Astrocyte of the spinal cord (primary cell): ENCODE results near the gene FXYD7.
"Not testable (repeated sequence)": the region's sequence is repeated elsewhere in the genome, so short reads cannot be mapped to it uniquely, and the experiment has no call there.

Experiments
- DNase-seq: peaks from one replicate; pipeline ENCODE4 v3.0.0; 2011; ENCODE audit warnings: low read depth, low spot score
- H3K4me3 ChIP-seq: 2 replicates; pipeline ENCODE4 v1.5.1; 2011; ENCODE audit warnings: low read depth, mild to moderate bottlenecking, low read length, moderate library complexity
- in situ Hi-C: cut with HindIII; loops from 2 replicates; pipeline ENCODE4 v1.10.0; 2017; ENCODE audit warnings: low sequenced_read_pairs
- TF ChIP-seq, protein P1 (sequence below): IDR thresholded peaks from 2 replicates; pipeline ENCODE4 v1.5.1; 2012; ENCODE audit warnings: low read depth, mild to moderate bottlenecking, low read length, inconsistent platforms

Gene FXYD7

DNA sequence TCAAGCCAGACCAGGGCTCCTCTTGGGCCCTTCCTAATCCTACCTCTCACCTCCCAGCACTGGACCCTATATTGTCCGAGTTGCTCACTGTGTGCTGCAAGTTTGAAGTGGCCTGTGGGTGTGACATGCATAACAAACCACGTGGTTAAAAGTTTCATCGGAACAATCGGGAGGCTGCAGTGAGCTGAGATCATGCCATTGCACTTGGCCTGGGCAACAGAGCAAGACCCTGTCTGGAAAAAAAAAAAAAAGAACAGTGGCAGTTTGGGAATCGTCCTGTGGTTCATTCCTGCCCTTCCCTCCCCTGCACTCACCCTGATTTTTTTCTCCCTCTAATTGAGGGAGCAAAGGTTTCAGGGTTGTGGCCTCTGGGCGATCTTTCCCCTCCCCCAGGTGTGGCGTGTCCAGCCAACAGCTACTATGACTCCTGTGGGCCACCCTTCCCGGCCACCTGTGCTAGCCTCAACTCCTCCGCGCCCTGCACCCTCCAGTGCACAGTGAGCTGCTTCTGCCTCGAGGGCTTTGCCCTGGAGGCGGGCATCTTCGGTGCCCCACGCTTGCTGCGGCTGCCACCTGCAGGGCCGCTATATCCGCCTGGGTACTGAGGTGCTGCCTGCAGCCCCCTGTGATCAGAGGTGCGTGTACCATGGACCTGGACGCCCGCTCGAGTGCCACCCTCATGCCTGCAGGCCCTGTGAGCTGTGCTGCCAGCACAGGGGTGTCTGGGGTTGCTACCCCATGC is 43.7 kb upstream of the FXYD7 start:
- no peak for DNase-seq
- no peak overlapping the region for H3K4me3 ChIP-seq
- in situ Hi-C loops, result no loop called here
- TF ChIP-seq, protein P1, sequence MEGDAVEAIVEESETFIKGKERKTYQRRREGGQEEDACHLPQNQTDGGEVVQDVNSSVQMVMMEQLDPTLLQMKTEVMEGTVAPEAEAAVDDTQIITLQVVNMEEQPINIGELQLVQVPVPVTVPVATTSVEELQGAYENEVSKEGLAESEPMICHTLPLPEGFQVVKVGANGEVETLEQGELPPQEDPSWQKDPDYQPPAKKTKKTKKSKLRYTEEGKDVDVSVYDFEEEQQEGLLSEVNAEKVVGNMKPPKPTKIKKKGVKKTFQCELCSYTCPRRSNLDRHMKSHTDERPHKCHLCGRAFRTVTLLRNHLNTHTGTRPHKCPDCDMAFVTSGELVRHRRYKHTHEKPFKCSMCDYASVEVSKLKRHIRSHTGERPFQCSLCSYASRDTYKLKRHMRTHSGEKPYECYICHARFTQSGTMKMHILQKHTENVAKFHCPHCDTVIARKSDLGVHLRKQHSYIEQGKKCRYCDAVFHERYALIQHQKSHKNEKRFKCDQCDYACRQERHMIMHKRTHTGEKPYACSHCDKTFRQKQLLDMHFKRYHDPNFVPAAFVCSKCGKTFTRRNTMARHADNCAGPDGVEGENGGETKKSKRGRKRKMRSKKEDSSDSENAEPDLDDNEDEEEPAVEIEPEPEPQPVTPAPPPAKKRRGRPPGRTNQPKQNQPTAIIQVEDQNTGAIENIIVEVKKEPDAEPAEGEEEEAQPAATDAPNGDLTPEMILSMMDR, result no peak

DNA sequence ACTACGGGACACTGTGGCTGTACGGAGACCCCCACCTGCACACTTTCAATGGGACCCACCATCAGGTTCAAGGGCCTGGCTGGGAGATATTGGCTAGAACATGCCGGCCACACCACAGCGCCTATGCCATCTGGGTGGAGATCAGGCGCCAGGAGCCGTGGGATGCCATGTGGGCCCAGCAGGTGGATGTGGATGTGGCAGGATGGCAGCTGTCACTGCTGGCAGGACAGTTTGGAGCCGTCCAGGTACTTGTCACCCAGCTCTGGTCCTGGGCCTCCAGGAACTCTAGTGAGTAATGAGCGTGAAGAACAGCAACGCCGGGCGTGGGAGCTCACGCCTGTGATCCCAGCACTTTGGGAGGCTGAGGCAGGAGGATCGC is 43.2 kb upstream of the FXYD7 start:
- TF ChIP-seq, protein P1, result no peak
- no peak overlapping the region for H3K4me3 ChIP-seq
- in situ Hi-C loops, result no loop called here
- DNase-seq, result no peak

DNA sequence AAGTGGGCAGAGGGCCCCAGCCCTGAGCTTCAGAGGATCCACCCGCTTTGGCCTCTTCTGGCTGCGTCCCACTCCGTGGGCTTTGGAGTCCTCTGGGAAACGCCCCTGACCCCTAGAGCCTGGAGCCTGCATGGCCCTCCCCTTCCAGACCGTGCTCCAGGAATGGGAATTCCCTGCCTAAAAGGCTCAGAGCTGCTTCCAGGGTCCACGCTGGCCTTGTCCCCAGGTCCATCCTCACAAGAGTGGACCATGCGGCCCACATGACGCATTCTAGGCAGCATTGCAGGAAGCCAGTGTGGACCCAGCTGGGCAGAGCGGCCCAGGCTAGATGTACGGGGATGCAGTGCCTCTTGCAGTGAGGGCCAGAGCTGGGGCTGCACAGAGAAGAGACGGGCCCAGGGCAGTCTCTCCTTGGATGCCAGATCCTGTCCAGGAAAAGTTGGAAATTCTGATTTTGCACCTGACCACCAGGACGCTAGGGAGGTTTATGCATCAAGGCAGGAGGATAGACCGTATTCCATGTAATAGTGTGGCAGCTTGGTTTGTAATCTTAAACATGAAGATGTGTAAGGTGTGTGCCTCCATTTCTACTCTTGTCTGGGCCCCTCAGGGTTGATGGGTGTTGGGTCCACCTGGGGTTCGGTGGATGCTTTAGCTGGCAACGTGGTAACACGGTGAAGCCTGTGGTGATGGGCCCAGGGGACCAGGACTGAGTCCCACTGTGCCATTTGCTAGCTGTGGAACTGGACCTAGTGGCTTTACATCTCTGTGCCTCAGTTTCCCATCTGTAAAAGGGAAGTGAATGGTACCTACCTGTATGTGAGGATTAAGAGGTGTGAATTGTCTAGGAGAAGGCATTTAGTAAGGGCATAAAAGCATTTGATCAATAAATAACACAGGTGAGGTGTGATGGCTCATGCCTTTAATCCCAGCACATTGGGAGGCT is 42.2 kb upstream of the FXYD7 start:
- TF ChIP-seq, protein P1, result no peak
- in situ Hi-C loops, result no loop called here
- H3K4me3 ChIP-seq, result no peak overlapping the region
- no peak for DNase-seq

DNA sequence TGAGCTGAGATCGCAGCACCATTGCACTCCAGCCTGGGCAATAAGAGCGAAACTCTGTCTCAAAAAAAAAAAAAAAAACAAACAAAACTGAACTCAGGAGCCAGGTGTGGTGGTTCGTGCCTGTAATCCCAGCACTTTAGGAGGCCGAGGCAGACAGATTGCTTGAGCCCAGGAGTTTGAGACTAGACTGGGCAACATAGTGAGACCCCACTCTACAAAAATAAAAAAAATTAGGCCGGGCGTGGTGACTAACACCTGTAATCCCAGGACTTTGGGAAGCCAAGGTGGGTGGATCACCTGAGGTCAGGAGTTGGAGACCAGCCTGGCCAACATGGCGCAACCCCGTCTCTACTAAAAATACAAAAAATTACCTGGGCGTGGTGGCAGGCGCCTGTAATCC is 41.1 kb upstream of the FXYD7 start:
- H3K4me3 ChIP-seq, DNase-seq, in situ Hi-C loops: not testable (repeated sequence)

DNA sequence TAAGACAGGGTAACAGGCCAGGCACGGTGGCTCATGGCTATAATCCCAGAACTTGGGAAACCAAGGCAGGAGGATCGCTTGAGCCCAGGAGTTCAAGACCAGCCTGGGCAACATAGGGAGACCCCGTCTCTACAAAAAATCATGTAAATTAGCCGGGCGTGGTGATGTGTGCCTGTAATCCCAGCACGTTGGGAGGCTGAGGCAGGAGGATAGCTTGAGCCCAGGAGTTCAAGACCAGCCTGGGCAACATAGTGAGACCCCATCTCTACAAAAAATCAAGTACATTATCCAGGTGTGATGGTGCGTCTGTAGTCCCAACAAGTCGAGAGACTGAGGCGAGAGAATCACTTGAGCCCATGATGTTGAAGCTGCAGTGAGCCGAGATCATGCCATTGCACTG is 39.4 kb upstream of the FXYD7 start:
- H3K4me3 ChIP-seq, DNase-seq, in situ Hi-C loops: not testable (repeated sequence)

DNA sequence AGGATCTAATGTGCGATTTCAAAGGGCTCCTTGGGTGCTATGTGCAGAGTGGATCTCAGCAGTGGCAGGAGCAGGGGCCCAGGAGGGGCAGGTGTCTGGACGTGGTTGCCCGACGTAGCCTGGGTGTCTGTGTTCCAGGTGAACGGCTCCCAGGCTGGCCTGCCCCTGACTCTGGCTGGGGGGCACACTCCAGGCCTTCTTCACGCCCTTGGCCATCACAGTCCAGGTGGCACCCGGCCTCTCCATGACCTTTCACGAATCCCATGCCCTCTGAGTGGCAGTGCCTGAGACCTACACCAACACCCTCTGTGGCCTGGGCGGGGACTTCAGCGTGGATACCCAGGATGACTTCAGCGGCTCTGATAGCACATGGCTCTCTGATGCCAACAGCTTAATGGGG is 38.7 kb upstream of the FXYD7 start:
- no peak overlapping the region for H3K4me3 ChIP-seq
- DNase-seq, result no peak
- TF ChIP-seq, protein P1, result no peak
- in situ Hi-C loops, result no loop called here

DNA sequence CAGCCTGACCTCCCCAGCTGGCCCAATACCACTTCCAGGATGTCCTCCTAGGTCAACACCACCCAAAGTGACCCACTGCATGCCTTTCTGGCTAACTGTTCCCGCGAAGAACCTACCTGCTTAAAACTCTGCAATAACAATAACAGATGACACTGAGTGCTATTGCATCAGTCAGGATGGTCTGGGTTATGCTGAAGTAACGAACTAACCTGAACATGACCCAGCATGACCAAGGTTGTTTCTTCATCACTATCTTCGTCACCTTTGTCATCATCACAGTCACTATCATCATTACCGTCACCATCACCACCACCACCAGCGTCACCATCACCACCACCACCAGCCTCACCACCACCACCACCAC is 38.0 kb upstream of the FXYD7 start:
- DNase-seq, result no peak
- TF ChIP-seq, protein P1, result no peak
- H3K4me3 ChIP-seq, result no peak overlapping the region
- in situ Hi-C loops, result no loop called here
